HepG2 (cell line): ENCODE data around the gene TNFAIP1. TPM values are rescaled to one million over a fixed set of nuclear protein-coding genes. Genes with fewer than 3 reads are reported as not detected.

ENCODE experiments used
- ATAC-seq: fragments of 200-7000 bp; cut with Tn5 transposase; 3 replicates; pipeline ENCODE4 v1.9.1; 2020; ENCODE audit warnings: mild to moderate bottlenecking, moderate library complexity
- BruUV-seq: library from RNA; stranded (reverse); fragments of 400-500 nt; replicated peaks from 2 replicates; lab custom pipeline; 2021; lab: Mats Ljungman, UMichigan
- CTCF ChIA-PET: fragments of 300-600 bp; formaldehyde crosslinking; extraction: SDS; loops from one replicate; lab custom pipeline; 2021; ENCODE audit warnings: low total read pairs, inconsistent platforms, low intra/inter-chr PET ratio; lab: Yijun Ruan, JAX
- POLR2A ChIA-PET: fragments of 350-600 bp; sonication (Branson Sonifier 250); formaldehyde crosslinking; loops from one replicate; lab custom pipeline; 2020; ENCODE audit warnings: antibody characterized with exemption, inconsistent platforms; lab: Yijun Ruan, JAX
- DNase-seq: peaks from one replicate; pipeline ENCODE4 v3.0.0-alpha.2; 2015; ENCODE audit warnings: low spot score
- FAIRE-seq: peaks from 3 replicates; lab custom pipeline; 2011; peaks lifted over from hg19 to GRCh38; lab: Jason Lieb, UNC
- H2AFZ ChIP-seq: one replicate; pipeline ENCODE4 v1.6.1; 2011; ENCODE audit warnings: low read length, inconsistent platforms
- H3K27ac ChIP-seq: fragments of 300-600 bp; 3 replicates; pipeline ENCODE4 v1.8.0; 2011; ENCODE audit warnings: mixed run types, mild to moderate bottlenecking, mixed read lengths, low read length, inconsistent platforms; ENCODE audit not compliant: insufficient read depth; ENCODE audit errors: extremely low read length
- H3K27me3 ChIP-seq, 2 experiments: fragments of 200-600 bp in 1 of 2; 2 replicates in 1 of 2; 3 replicates in 1 of 2; pipeline versions ENCODE4 v1.6.0 to v1.8.0; 2011; ENCODE audit warnings: low read length in 2 of 2, mild to moderate bottlenecking in 2 of 2, moderate library complexity in 2 of 2, inconsistent platforms in 1 of 2; ENCODE audit not compliant: insufficient read depth in 2 of 2, control insufficient read depth in 1 of 2
- H3K36me3 ChIP-seq, 2 experiments: fragments of 200-600 bp in 1 of 2; replicated peaks in 1 of 2; 2 replicates in 1 of 2; 3 replicates in 1 of 2; pipeline versions ENCODE4 v1.5.1 to v1.8.0; 2011; ENCODE audit warnings: low read length in 2 of 2, inconsistent platforms in 1 of 2; ENCODE audit not compliant: insufficient read depth in 2 of 2, control insufficient read depth in 1 of 2
- H3K4me1 ChIP-seq: 2 replicates; pipeline ENCODE4 v1.5.1; 2012; ENCODE audit warnings: low read length, inconsistent platforms; ENCODE audit not compliant: insufficient read depth
- H3K4me2 ChIP-seq: 2 replicates; pipeline ENCODE4 v1.6.0; 2011; ENCODE audit warnings: low read depth, low read length, inconsistent platforms
- H3K4me3 ChIP-seq, 3 experiments: fragments of 200-600 bp in 1 of 3; sonication (generic), shearing (Covaris generic) in 1 of 3; replicated peaks in 1 of 3; 2 replicates each; pipeline ENCODE4 v1.5.1; 2011 to 2016; ENCODE audit warnings: low read length in 3 of 3, inconsistent platforms in 2 of 3, low read depth in 2 of 3, mild to moderate bottlenecking in 2 of 3, control low read depth in 1 of 3, mixed read lengths in 1 of 3; ENCODE audit not compliant: insufficient read depth in 1 of 3
- H3K79me2 ChIP-seq: one replicate; pipeline ENCODE4 v1.6.1; 2011; ENCODE audit warnings: low read length, inconsistent platforms; ENCODE audit not compliant: insufficient read depth
- H3K9ac ChIP-seq: 2 replicates; pipeline ENCODE4 v1.6.0; 2011; ENCODE audit warnings: mild to moderate bottlenecking, low read depth, low read length, inconsistent platforms; ENCODE audit not compliant: insufficient read depth
- H3K9me3 ChIP-seq: 2 replicates; pipeline ENCODE4 v1.5.1; 2012; ENCODE audit warnings: mild to moderate bottlenecking, low read length
- H4K20me1 ChIP-seq: 2 replicates; pipeline ENCODE4 v1.6.0; 2011; ENCODE audit warnings: inconsistent platforms, mild to moderate bottlenecking, low read length, moderate library complexity; ENCODE audit not compliant: insufficient read depth
- CCDC6 ChIP-seq: sonication (generic); formaldehyde crosslinking; IDR thresholded peaks from 2 replicates; pipeline ENCODE4 v1.8.1; 2022; ENCODE audit warnings: mild to moderate bottlenecking, missing genetic modification reagents, moderate library complexity
- GLI4 ChIP-seq: sonication (generic); formaldehyde crosslinking; IDR thresholded peaks from 2 replicates; pipeline ENCODE4 v1.5.1; 2020; ENCODE audit warnings: missing genetic modification reagents, mild to moderate bottlenecking, moderate library complexity, borderline replicate concordance
- HBP1 ChIP-seq: IDR thresholded peaks from 2 replicates; pipeline ENCODE4 v1.6.1; 2016; ENCODE audit warnings: low read depth, control low read depth
- NFKB2 ChIP-seq: sonication (generic); formaldehyde crosslinking; IDR thresholded peaks from 2 replicates; pipeline ENCODE4 v1.4.0; 2020; ENCODE audit warnings: missing genetic modification reagents, borderline replicate concordance
- REPIN1 ChIP-seq: sonication (generic); formaldehyde crosslinking; IDR thresholded peaks from 2 replicates; pipeline ENCODE4 v1.8.0; 2022; ENCODE audit warnings: missing genetic modification reagents, low read depth, mild to moderate bottlenecking, borderline replicate concordance
- SRY ChIP-seq: sonication (generic); formaldehyde crosslinking; IDR thresholded peaks from 2 replicates; pipeline ENCODE4 v1.8.0; 2022; ENCODE audit warnings: mild to moderate bottlenecking, missing genetic modification reagents
- ZNF101 ChIP-seq: sonication (generic); formaldehyde crosslinking; IDR thresholded peaks from 2 replicates; pipeline ENCODE4 v1.4.0; 2020; ENCODE audit warnings: mild to moderate bottlenecking, low read depth, missing genetic modification reagents, borderline replicate concordance
- ZNF3 ChIP-seq: IDR thresholded peaks from 2 replicates; pipeline ENCODE4 v1.7.0; 2017; ENCODE audit warnings: inconsistent platforms
- ZNF337 ChIP-seq: sonication (generic); formaldehyde crosslinking; IDR thresholded peaks from 2 replicates; pipeline ENCODE4 v1.5.1; 2020; ENCODE audit warnings: missing genetic modification reagents, low read depth, mild to moderate bottlenecking, borderline replicate concordance
- ZNF468 ChIP-seq: sonication (generic); formaldehyde crosslinking; IDR thresholded peaks from 2 replicates; pipeline ENCODE4 v1.8.0; 2022; ENCODE audit warnings: mild to moderate bottlenecking, moderate library complexity, missing genetic modification reagents
- ZNF615 ChIP-seq: sonication (generic); formaldehyde crosslinking; IDR thresholded peaks from 2 replicates; pipeline ENCODE4 v1.5.0; 2020; ENCODE audit warnings: mild to moderate bottlenecking, missing genetic modification reagents, borderline replicate concordance
- ZNF879 ChIP-seq: sonication (generic); formaldehyde crosslinking; IDR thresholded peaks from 2 replicates; pipeline ENCODE4 v1.8.1; 2023; ENCODE audit warnings: missing genetic modification reagents
- ZXDC ChIP-seq: sonication (generic); formaldehyde crosslinking; IDR thresholded peaks from 2 replicates; pipeline ENCODE4 v1.5.0; 2020; ENCODE audit warnings: mild to moderate bottlenecking, missing genetic modification reagents
- WGBS: methylation state at CpG from one replicate; pipeline ENCODE4 v1.1.6; 2017; ENCODE audit warnings: low lambda C conversion rate; 5-methylcytosine and 5-hydroxymethylcytosine counted together
- in situ Hi-C: cut with HindIII; loops from 2 replicates; pipeline ENCODE4 v1.10.0; 2017; ENCODE audit warnings: low pct_unique_long_range_greater_than_20kb; ENCODE audit not compliant: extremely low pct_ligation_motif_present
- intact Hi-C: fragments of 100-400 bp; cut with micrococcal nuclease; formaldehyde crosslinking; loops from one replicate; pipeline ENCODE4 v1.10.0; 2022; ENCODE audit not compliant: unreplicated experiment
- polyA plus RNA-seq, 8 experiments: library from polyadenylated mRNA; depleted of rRNA in 3 of 8; stranded (reverse) in 7 of 8; unstranded in 1 of 8; fragments of >200 nt; fragmentation: Illumina TruSeq in 4 of 8; extraction: Trizol in 4 of 8; gene quantifications; 2 replicates each; pipeline versions ENCODE4 v1.2.1 to v1.2.3, GENCODE V29; 2011 to 2016; ENCODE audit warnings: low read depth in 4 of 8, missing spikeins in 1 of 8, mixed read lengths in 1 of 8; ENCODE audit not compliant: insufficient read depth in 1 of 8
- total RNA-seq, 5 experiments: library from RNA; depleted of rRNA; stranded (reverse); fragments of >200 nt; fragmentation: Illumina TruSeq; extraction: Trizol; gene quantifications; 2 replicates each; pipeline ENCODE4 v1.2.3, GENCODE V29; 2016; ENCODE audit warnings: low read depth in 1 of 5
- TF ChIP-seq, protein P1 (sequence below): sonication (generic); formaldehyde crosslinking; IDR thresholded peaks from 2 replicates; pipeline ENCODE4 v1.8.1; 2023; ENCODE audit warnings: mild to moderate bottlenecking, inconsistent platforms, moderate library complexity, missing genetic modification reagents, borderline replicate concordance
- TF ChIP-seq, protein P2 (sequence below): fragments of 450-650 bp; IDR thresholded peaks from 2 replicates; pipeline ENCODE4 v1.6.1; 2017

The TNFAIP1 gene
- total and polyA plus RNA-seq, 2 of the 13 experiments (the other 11 are each of a cell fraction or from before 2014, with no cell fraction given): 17.5 to 40.6 TPM

DNA sequence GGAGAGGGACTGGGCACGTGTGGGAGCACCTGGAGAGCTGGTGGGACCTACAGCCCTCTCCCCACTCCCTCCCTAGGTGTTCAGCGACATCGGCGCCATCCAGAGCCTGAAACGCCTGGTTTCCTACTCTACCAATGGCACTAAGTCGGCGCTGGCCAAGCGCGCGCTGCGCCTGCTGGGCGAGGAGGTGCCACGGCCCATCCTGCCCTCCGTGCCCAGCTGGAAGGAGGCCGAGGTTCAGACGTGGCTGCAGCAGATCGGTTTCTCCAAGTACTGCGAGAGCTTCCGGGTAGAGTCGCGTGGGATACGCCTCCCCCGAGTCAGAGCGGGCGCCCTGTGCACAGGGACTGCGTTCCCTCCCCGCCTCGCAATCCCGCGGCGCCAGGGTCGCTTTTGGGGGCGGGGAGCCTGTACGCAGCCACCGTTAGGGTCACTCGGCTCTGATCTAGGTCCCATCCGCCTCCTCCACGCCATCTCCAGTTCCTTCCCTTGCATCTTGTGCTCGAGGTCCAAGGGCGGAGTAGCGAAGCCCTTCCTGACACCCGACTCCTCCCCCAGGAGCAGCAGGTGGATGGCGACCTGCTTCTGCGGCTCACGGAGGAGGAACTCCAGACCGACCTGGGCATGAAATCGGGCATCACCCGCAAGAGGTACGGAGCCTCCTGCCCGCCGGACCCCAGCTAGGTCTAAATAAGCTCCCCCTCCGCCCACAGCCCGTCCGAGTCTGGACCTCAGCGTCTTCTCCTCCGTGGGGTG lies 48.9 kb downstream of the TNFAIP1 start:
- Histone ChIP-seq H3K79me2 (no peaks in the 10 kb centered on the region), H3K9ac (no peak overlapping the region), H3K9me3 (no peaks in the 10 kb centered on the region), H2AFZ (no peak overlapping the region), H3K27ac (no peak overlapping the region), H3K36me3 (no peaks in the 10 kb centered on the region), H3K4me3 (no peak overlapping the region), H3K4me2 (no peak overlapping the region), H3K27me3 (no peaks in the 10 kb centered on the region), H3K4me1 (peaks cover 26% of the 10 kb centered on the region), H4K20me1 (no peaks in the 10 kb centered on the region)
- ChIA-PET POLR2A (interaction anchor here (5.7 kb wide), 1 partner anchor 15 kb away, joined by 107 read pairs; the partner anchor contains the start of genes SARM1 and VTN), CTCF (no interaction called here)
- in situ Hi-C loops (no loop called here), intact Hi-C loops (no loop called here)
- WGBS: 86% methylated on average over 34 of the region's 56 CpGs
- no TSS peak for BruUV-seq
- no peak for DNase-seq
- FAIRE-seq: no peak
- TF ChIP-seq ZNF615 (CRISPR knock-in tag) (no peak), ZNF101 (CRISPR knock-in tag) (no peak), ZNF337 (no peak), ZXDC (no peak), SRY (CRISPR knock-in tag) (no peak), NFKB2 (CRISPR knock-in tag) (no peak), ZNF3 (CRISPR knock-in tag) (no peak), REPIN1 (CRISPR knock-in tag) (no peak), CCDC6 (CRISPR knock-in tag) (no peak), GLI4 (CRISPR knock-in tag) (no peak), ZNF468 (CRISPR knock-in tag) (no peak), ZNF879 (CRISPR knock-in tag) (no peak), HBP1 (no peak)
- TF ChIP-seq, protein P1, sequence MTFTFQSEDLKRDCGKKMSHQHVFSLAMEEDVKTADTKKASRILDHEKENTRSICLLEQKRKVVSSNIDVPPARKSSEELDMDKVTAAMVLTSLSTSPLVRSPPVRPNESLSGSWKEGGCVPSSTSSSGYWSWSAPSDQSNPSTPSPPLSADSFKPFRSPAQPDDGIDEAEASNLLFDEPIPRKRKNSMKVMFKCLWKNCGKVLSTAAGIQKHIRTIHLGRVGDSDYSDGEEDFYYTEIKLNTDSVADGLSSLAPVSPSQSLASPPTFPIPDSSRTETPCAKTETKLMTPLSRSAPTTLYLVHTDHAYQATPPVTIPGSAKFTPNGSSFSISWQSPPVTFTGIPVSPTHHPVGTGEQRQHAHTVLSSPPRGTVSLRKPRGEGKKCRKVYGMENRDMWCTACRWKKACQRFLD: no peak
- TF ChIP-seq, protein P2, sequence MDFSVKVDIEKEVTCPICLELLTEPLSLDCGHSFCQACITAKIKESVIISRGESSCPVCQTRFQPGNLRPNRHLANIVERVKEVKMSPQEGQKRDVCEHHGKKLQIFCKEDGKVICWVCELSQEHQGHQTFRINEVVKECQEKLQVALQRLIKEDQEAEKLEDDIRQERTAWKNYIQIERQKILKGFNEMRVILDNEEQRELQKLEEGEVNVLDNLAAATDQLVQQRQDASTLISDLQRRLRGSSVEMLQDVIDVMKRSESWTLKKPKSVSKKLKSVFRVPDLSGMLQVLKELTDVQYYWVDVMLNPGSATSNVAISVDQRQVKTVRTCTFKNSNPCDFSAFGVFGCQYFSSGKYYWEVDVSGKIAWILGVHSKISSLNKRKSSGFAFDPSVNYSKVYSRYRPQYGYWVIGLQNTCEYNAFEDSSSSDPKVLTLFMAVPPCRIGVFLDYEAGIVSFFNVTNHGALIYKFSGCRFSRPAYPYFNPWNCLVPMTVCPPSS: no peak
- TF ChIP-seq, all 625 proteins: peak for 0
- ATAC-seq: no peak
